Stimulated activated CD8-positive, alpha-beta memory T cell treated with anti-CD3 and anti-CD28 coated beads, Interleukin-15, amount 100 ng/mL, for 4 hours (primary cell): Measurements from ENCODE around the gene GSK3A.

Experiments used
- DNase-seq, 2 donors: peaks; one replicate each; pipeline ENCODE4 v3.0.0-alpha.2; 2020; ENCODE audit warnings: low read depth in 2 of 2

The GSK3A gene

DNA sequence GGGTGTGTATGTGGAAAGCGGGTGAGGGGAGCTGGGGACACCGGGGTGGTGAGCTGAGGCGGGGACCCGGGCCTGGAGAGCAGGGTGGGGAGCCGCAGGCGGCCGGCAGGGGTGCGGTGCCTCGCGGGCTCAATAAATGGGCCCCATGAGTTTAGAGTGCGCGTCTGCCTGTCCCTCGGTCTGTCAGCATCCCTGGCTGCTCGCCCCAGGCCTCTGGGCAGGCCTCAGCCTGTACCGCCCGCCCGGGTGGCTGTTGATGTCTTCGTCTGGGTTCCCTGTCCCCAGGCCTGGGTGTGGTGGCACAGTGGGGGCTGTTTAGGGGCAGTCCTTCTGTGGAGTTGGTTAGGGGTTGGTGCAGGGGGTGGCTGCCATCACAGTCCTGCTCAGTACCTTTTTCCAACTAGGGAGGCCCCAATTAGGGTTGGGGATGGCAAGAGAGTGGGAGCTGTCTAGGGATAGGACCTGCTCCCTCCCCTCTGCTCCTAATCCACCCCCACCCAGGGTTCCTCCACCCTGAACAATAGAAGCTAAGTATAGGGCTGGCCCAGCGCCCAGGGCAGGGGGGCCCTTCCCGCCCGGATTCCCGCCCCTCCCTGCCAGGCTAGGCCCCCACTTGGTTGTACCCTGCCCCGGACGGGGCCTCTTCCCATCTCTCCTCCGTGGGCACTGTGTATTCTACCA, 38.9 kb upstream of the GSK3A start:
- no peak for DNase-seq

GRCh38 chr19:42280815-42281145, 38.4 kb upstream of the GSK3A start:
- peak in 1 of 2 donors; percentile 33 for DNase-seq

- DNase-seq = peak; percentile 68
These were observed 37.8 kb upstream of the GSK3A start for GRCh38 chr19:42279902-42280814.

DNA sequence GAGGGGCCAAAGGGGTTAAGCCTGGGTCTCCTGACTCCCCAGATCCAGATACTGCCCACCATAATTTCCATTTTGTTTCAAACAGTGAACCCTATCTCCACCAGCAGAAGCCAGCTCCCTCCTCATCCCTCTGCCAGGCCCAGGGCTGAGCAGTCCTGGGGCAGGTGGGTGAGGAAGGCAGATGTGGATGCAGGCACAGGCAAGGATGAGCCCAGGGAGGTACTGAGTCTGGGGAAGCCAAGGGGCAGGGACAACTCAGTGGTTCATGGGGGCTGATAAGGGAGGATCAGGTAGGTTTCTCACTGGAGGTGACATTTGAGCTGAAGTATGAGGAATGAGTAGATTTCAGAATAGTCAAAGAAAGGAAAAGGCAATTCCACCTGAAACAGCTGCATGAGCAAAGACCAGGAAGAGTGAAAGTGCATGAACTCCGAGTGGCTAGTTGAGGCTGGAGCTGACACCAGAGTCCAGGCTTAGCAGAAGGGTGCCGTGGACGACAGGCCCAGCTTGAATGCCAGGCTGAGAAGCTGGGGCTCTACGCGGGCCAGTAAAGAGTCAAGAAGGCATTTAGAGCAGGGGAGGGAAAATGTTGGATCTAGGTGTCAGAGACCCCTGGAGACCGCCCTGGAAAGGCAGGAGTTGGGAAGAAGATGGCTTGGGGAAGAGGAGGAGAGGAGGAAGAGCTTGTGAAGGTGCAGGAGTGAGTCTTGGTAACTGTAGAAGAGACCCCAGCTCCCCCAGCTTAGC, 36.9 kb upstream of the GSK3A start:
- no peak for DNase-seq

DNA sequence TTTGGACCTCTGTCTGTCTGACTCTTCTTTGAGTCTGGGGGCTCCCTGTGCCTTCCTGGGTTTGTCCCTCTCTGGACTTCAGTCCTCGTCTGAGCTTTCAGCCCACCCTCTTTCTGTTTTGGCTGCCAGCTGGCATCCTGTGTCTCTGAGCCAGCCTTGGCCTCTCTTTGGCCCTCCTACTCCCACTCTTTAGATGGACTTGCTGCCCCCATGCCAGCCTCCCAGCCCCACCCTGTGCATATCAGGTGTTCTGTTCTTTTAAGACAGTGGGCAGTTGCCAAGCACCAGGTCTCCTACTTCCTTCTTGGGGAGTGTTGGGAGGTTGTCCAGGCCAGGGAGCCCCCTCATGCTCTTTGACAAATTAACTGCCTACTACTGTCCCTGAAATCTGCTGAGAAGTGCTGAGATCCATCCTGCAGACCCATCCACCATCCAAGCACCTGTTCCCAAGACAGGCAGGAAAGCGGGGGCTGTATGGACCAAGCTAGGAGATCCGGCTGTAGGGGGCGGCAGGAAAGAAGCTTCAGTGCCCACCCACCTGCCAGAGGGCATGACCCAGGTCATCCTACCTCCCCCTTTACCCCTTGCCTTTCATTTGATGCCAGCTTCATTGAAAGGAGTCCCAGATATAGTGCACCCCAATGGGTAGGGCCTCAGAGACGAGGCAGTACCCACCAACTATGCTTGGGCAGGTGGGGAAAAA, 36.2 kb upstream of the GSK3A start:
- no peak for DNase-seq

GRCh38 chr19:42277821-42278451, 35.5 kb upstream of the GSK3A start:
- no peak for DNase-seq

- DNase-seq = no peak
These were observed 34.4 kb upstream of the GSK3A start for GRCh38 chr19:42276821-42277220.

- no peak for DNase-seq
These were observed 33.9 kb upstream of the GSK3A start for GRCh38 chr19:42276284-42276683.

- no peak for DNase-seq
These were observed 33.1 kb upstream of the GSK3A start for GRCh38 chr19:42275517-42275916.

DNA sequence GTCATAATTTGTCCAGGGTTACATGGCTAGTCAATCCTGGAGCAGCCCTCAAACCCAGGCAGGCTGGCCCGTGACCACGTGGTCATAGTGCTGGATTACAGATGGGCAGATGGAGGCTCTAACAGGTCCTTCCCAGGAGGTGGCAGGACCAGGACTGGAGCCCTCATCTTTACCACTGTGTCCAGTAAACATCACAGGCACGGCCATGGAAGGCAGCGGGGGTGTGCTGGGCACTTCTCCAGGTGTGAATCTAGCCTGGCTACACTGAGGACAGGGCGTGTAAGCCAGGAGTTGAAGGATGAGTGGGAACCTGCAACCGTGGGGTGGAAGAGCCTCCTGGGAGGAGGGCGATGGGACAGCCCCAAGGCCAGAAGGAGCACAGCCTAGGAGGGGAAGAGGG, 32.7 kb upstream of the GSK3A start:
- no peak for DNase-seq

DNA sequence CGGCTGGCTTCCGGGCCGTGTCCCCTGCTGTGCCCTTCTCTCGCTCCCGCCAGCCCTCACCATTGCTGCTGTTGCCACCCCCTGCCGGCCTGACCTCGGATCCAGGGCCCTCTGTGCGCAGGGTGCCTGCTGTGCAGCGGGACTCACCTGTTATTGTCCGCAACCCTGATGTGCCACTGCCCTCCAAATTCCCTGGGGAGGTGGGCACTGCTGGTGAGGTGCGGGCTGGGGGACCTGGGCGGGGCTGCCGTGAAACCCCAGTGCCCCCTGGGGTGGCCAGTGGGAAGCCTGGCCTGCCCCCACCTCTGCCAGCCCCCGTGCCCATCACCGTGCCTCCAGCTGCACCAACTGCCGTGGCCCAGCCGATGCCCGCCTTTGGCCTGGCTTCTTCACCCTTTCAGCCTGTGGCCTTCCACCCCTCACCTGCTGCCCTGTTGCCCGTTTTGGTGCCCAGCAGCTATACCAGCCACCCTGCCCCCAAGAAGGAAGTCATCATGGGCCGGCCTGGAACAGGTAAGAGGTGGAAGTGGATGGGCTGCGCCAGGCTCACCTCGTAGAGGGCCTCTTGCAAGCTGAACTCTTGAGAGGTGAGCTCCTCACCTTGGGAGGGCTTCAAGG, 31.8 kb upstream of the GSK3A start:
- no peak for DNase-seq

GRCh38 chr19:42273407-42274064, 31.1 kb upstream of the GSK3A start:
- no peak for DNase-seq

DNA sequence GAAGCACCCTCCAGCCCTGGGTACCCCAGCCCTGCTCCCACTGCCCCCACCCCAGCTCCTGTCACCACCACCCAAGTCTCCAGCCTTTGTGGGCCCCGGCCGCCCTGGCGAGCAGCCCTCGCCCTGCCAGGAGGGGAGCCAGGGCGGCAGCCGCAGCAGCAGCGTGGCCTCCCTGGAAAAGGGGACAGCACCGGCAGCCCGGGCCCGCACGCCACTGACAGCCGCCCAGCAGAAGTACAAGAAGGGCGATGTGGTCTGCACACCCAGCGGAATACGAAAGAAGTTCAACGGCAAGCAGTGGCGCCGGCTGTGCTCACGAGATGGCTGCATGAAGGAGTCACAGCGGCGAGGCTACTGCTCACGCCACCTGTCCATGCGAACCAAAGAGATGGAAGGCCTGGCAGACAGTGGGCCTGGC, 30.6 kb upstream of the GSK3A start:
- no peak for DNase-seq

- no peak for DNase-seq
These were observed 30.1 kb upstream of the GSK3A start for GRCh38 chr19:42272535-42272897.

GRCh38 chr19:42271861-42272534, 29.6 kb upstream of the GSK3A start:
- DNase-seq = no peak

DNA sequence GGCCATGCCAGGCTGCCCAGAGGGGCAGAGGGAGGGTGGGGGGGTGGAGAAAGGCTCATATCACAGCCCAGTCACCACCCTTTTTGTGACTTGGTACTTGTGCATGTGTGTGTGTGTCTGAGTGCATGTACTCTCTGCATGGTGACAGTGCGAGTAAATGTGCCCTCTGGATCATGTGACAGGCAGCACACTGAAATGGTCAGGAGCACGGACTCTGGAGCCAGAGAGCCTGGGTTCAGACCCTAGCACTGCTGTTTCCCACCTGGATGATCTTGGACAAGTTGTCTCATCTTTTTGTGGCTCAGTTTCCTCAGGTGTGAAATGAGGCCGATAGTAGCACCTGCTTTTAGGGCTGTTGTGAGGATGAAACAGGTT, 28.6 kb upstream of the GSK3A start:
- no peak for DNase-seq

- DNase-seq = peak; percentile 29 to 33
These were observed 28.1 kb upstream of the GSK3A start for GRCh38 chr19:42270346-42271044.

- no peak for DNase-seq
These were observed 27.3 kb upstream of the GSK3A start for GRCh38 chr19:42269478-42270345.
